HG02840 (cell line): ENCODE data around the gene GGT5.
"Not testable (repeated sequence)": the region's sequence is repeated elsewhere in the genome, so short reads cannot be mapped to it uniquely, and the experiment has no call there.

Experiments
- ATAC-seq: cut with Tn5 transposase; IDR thresholded peaks from one replicate; pipeline ENCODE4 v1.9.1; 2021; ENCODE audit warnings: mild to moderate bottlenecking, moderate library complexity, moderate number of reproducible peaks; ENCODE audit not compliant: unreplicated experiment, low FRiP score

The GGT5 gene

GRCh38 chr22:24263479-24263878 is 18.6 kb upstream of the GGT5 start:
- ATAC-seq: not testable (repeated sequence)

DNA sequence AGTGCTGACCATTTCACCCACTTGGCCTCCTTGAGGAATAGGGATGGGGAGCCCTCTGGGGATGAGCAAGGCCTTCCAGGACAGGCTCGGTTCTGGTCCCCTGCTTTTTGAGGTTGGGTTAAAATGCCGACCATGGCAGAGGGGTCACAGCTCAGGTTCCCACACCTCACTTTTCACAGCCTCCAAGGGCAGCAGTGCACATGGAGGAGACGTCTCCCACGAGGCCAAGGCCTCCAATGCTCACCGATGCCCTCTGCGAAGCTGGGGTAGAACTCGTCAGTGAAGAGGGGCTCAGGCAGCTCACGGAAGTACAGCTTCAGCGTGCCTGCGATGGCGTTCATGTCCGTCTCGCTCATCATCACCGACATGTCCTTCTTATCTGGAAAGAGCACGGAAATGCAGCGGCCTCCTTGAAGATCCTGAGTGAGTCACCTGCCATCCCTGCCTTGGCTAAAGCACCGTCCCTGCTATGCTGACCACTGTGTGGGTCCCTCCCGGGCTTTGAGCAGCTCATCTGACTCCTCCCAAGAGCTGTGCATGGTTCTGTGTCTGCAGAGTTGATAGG is 17.4 kb upstream of the GGT5 start:
- not testable (repeated sequence) for ATAC-seq

GRCh38 chr22:24259459-24259858 is 14.6 kb upstream of the GGT5 start:
- not testable (repeated sequence) for ATAC-seq

GRCh38 chr22:24256736-24257135 is 11.9 kb upstream of the GGT5 start:
- ATAC-seq: not testable (repeated sequence)

DNA sequence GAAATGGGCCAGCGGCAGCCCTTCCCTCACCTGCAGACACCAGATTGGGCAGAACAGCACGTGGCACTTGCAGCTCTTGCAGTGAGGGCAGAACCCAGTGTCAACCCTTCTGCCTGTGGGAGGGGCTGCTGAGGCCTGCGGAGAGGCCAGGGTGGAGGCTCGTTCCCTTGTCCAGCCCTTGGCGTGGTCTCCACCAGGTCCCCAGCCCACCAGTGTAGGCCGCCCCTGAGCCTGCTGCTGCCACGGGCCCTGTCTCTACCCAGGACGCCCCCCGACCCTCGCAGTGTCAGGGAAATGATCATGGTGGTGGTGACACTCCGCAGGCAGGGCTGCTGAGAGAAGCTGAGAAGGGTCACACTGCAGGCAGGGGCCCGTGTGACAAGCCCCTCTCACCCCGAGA is 11.3 kb upstream of the GGT5 start:
- not testable (repeated sequence) for ATAC-seq

- not testable (repeated sequence) for ATAC-seq
These were observed 8.2 kb upstream of the GGT5 start for GRCh38 chr22:24253126-24253525.

GRCh38 chr22:24251286-24251685 is 6.4 kb upstream of the GGT5 start:
- not testable (repeated sequence) for ATAC-seq

GRCh38 chr22:24249413-24249812 is 4.5 kb upstream of the GGT5 start:
- not testable (repeated sequence) for ATAC-seq

DNA sequence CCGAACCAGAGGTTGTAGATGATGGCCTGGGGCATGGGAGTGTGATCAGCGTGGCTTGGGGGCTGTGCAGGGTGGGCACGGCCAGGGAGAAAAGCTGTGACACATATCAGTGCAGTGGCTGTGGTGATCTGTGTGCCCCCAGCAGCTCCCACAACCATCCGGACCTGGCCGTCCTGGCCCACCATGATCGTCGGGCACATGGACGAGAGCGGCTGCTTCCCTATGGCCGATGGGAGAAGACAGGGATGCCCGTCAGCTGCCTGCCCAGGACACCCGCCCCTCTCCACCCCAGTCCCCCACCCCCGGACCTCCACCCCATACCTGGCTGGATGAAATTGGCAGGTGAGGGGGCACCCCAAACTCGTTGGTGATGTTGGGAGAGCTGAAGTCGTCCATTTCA is 3.7 kb upstream of the GGT5 start:
- ATAC-seq: not testable (repeated sequence)

GRCh38 chr22:24247564-24248344 is 2.9 kb upstream of the GGT5 start:
- no peak for ATAC-seq

DNA sequence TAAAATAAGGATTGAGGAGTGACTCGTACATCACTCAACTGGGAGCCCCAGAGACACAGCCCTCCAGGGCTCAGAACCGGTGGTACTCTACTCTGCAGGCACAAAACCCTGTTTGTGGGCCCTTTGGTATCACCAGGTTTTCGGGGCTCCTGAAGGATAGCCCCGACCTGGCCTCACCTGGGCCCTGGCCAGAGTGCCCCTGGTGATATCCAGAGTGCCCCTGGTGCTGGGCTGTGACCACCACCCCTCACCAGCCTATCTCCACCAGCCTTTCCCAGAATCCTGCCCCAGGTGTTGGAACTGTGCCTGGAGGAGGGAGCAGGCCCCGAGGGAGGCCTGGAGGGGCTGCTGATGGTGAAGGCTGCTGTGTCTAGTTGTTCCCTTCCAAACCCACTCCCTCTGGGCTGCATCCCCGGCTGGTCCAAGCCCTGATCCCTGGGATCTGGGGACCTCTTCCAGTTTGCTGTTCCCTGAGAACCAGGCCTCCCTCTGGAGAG is 2.2 kb upstream of the GGT5 start:
- ATAC-seq: no peak

DNA sequence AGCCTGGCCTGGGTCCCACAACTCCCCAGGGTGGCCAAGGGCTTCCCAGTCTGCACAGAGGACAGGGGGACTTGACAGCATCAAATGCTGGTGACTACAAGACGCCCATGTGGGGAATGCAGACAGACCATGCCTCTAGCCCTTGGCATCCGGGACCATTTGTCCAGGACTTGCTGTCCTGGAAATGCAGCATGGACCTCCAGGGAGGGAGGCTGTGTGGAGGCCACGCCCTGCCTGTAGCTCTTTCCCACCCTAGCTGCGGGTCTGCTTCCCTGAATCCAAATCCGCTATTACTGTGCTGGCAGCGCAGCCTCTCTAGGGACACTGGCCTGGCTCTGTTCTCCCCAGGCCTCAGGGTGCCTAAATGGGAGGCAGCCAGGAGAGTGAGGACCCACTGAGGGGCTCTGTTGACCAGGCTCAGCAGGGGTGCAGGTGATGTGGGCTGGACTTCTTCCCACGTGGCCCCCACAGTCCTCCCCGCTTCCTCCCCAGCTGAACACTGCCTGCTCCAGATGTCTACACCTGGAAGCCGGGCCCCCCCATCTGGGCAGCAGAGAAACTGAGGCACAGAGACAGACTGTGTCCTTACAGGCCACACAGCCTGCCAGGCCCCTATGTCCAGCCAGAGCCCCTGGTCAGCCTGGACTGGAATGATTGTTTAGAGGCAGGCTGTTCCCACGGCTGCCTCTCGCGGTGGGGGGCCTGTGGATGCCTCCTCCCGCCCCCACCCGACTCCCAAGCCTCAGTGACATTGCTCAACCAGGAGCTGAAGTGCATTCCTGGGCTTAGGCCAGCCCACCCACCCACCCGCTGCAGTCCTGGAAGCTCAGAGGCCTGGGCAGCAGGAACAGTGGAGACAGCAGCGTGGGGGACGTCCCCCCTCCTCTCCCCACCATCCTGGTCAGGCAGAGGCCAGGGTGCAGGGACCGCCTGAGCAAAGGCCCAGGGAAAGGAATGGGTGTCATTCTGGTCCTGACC is 991 bp upstream of the GGT5 start:
- not testable (repeated sequence) for ATAC-seq

GRCh38 chr22:24244144-24244787 is 616 bp downstream of the GGT5 start:
- ATAC-seq: no peak

DNA sequence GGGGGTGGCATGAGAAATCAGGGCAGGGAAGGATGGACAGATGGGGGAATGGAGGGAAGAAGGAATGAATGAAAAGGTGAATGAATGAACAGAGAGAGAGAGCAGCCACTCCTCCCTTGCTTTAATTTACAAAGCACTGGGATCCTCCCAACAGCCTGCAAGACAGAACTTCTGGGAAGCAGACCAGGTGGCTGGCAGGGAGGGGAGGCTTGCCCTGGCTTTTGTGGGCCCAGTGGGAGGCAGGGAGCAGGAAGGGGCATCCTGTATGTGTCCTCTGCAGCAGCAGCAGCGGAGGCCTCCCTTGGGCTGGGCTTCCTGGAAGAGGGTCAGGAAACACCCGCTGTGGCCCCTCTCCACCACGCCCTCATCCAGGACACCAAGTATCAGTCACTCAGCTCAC is 1.5 kb downstream of the GGT5 start:
- not testable (repeated sequence) for ATAC-seq

GRCh38 chr22:24240985-24241692 is 3.7 kb downstream of the GGT5 start:
- not testable (repeated sequence) for ATAC-seq

- ATAC-seq: no peak
These were observed 4.5 kb downstream of the GGT5 start for GRCh38 chr22:24240381-24240780.

DNA sequence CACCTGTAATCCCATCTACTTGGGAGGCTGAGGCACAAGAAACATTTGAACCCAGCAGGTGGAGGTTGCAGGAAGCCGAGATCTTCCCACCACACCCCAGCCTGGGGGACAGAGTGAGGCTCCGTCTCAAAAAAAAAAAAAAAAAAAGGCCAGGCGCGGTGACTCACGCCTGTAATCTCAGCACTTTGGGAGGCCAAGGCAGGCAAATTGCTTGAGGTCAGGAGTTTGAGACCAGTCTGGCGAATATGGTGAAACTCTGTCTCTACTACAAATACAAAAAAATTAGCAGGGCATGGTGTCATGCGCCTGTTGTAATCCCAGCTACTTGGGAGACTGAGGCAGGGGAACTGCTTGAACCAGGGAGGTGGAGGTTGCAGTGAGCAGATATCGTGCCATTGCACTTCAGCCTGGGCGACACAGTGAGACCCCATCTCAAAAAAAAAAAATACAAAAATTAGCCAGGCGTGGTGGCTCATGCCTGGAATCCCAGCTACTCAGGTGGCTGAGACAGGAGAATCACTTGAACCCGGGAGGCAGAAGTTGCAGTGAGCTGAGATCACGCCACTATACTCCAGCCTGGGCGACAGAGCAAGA is 6.7 kb downstream of the GGT5 start:
- not testable (repeated sequence) for ATAC-seq

- no peak for ATAC-seq
These were observed 8.2 kb downstream of the GGT5 start for GRCh38 chr22:24236656-24237055.

DNA sequence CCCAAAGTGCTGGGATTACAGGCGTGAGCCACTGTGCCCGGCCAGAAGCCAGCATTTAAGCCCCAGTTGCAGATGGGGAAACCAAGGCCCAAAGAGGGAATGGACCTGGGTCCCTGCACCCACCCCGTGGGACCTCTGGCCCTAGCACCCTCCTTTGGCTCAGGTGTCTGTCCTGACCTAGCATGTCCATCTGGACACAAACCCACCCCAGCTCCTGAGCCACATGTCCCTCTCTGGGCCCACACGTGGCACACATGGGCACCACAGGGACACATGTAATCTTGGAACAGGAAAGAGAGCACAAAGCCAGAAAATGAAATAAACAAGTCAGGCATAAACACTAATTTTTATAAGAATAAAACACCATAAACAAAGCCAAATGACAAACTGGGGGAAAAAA is 9.6 kb downstream of the GGT5 start:
- no peak for ATAC-seq
